Neutrophil (primary cell): ENCODE results near the gene SCPEP1.

Experiments used
- H3K27ac ChIP-seq: fragments of 200-600 bp; sonication (generic); 2 replicates; pipeline ENCODE4 v1.5.1; 2016; ENCODE audit warnings: mild to moderate bottlenecking, moderate library complexity
- H3K27me3 ChIP-seq: fragments of 200-600 bp; sonication (generic); 2 replicates; pipeline ENCODE4 v1.6.0; 2016; ENCODE audit warnings: mild to moderate bottlenecking
- H3K36me3 ChIP-seq: fragments of 200-600 bp; sonication (generic); 2 replicates; pipeline ENCODE4 v1.5.1; 2017
- H3K4me1 ChIP-seq, 2 experiments: fragments of 200-600 bp in 1 of 2; sonication (generic) in 1 of 2; 1 replicate in 1 of 2; 2 replicates in 1 of 2; pipeline versions ENCODE4 v1.5.1 to v1.6.1; 2013 to 2016; ENCODE audit warnings: low read depth in 1 of 2, low read length in 1 of 2, mild to moderate bottlenecking in 1 of 2, moderate library complexity in 1 of 2; ENCODE audit not compliant: control insufficient read depth in 1 of 2, insufficient read depth in 1 of 2
- H3K4me3 ChIP-seq, 2 experiments: fragments of 200-600 bp in 1 of 2; sonication (generic) in 1 of 2; 1 replicate in 1 of 2; 2 replicates in 1 of 2; pipeline ENCODE4 v1.5.1; 2013 to 2016; ENCODE audit warnings: low read depth in 1 of 2, low read length in 1 of 2, mild to moderate bottlenecking in 1 of 2, moderate library complexity in 1 of 2
- H3K9me3 ChIP-seq: fragments of 200-600 bp; sonication (generic); 2 replicates; pipeline ENCODE4 v1.5.1; 2016
- TF ChIP-seq, protein P1 (sequence below): fragments of 200-600 bp; sonication (generic); IDR thresholded peaks from 2 replicates; pipeline ENCODE4 v1.5.1; 2016; ENCODE audit warnings: antibody characterized with exemption

SCPEP1 gene

GRCh38 chr17:57016764-57017116, 38.8 kb downstream of the SCPEP1 start:
- TF ChIP-seq, protein P1, sequence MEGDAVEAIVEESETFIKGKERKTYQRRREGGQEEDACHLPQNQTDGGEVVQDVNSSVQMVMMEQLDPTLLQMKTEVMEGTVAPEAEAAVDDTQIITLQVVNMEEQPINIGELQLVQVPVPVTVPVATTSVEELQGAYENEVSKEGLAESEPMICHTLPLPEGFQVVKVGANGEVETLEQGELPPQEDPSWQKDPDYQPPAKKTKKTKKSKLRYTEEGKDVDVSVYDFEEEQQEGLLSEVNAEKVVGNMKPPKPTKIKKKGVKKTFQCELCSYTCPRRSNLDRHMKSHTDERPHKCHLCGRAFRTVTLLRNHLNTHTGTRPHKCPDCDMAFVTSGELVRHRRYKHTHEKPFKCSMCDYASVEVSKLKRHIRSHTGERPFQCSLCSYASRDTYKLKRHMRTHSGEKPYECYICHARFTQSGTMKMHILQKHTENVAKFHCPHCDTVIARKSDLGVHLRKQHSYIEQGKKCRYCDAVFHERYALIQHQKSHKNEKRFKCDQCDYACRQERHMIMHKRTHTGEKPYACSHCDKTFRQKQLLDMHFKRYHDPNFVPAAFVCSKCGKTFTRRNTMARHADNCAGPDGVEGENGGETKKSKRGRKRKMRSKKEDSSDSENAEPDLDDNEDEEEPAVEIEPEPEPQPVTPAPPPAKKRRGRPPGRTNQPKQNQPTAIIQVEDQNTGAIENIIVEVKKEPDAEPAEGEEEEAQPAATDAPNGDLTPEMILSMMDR: no peak
- Histone ChIP-seq H3K9me3 (no peaks in the 10 kb centered on the region), H3K27me3 (peaks cover 1% of the 10 kb centered on the region), H3K27ac (no peak overlapping the region), H3K36me3 (no peaks in the 10 kb centered on the region), H3K4me1 (no peaks in the 10 kb centered on the region), H3K4me3 (no peak overlapping the region)

DNA sequence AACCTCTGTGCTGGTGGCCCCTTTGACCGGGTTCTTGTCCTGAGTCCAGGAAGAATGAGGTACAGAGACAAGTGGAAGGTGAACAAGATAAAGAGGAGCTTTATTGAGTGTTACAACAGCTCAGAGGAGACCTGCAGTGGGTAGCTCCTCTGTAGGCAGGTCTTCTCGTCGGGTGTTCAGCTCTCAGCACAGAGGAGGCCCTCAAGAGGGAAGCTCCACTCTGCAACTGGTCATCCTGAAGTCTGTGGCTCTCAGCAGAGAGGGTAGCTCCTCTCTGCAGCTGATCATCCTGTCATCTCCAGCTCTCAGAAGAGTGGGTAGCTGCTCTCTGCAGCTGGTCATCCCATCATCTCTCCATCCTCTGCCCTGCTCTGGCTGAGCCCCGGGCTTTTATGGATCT, 39.7 kb downstream of the SCPEP1 start:
- peaks cover 2% of the 10 kb centered on the region for H3K27me3 ChIP-seq
- H3K27ac ChIP-seq: no peak overlapping the region
- H3K36me3 ChIP-seq: no peaks in the 10 kb centered on the region
- TF ChIP-seq, protein P1: no peak
- no peak overlapping the region for H3K4me3 ChIP-seq
- H3K4me1 ChIP-seq: no peaks in the 10 kb centered on the region
- H3K9me3 ChIP-seq: no peaks in the 10 kb centered on the region

DNA sequence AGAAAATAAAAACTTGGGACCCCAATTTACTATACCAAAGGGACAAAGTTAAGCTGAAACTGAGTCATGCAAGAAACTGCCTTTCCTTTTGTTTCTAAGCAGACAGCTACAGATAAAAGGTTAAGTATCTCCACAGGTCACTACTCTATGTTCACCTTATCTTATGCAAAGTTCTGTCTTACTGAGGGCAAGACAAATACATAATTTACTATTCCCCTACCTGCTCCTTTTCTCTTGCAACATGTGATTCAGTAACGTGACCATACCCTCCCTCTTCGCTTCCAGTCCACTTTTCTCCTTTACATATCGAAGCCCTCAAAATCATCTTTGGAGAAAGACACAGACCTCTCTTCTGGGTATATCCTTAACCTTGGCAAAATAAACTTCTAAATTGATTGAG, 42.3 kb downstream of the SCPEP1 start:
- no peak overlapping the region for H3K27ac ChIP-seq
- peaks cover 2% of the 10 kb centered on the region for H3K27me3 ChIP-seq
- H3K36me3 ChIP-seq: no peaks in the 10 kb centered on the region
- H3K4me1 ChIP-seq: no peaks in the 10 kb centered on the region
- H3K9me3 ChIP-seq: no peaks in the 10 kb centered on the region
- no peak overlapping the region for H3K4me3 ChIP-seq
- TF ChIP-seq, protein P1: no peak

GRCh38 chr17:57021226-57021940, 43.5 kb downstream of the SCPEP1 start:
- no peak overlapping the region for H3K27ac ChIP-seq
- H3K4me3 ChIP-seq: no peak overlapping the region
- no peaks in the 10 kb centered on the region for H3K36me3 ChIP-seq
- TF ChIP-seq, protein P1: no peak
- H3K27me3 ChIP-seq: peaks cover 2% of the 10 kb centered on the region
- no peaks in the 10 kb centered on the region for H3K9me3 ChIP-seq
- no peaks in the 10 kb centered on the region for H3K4me1 ChIP-seq

DNA sequence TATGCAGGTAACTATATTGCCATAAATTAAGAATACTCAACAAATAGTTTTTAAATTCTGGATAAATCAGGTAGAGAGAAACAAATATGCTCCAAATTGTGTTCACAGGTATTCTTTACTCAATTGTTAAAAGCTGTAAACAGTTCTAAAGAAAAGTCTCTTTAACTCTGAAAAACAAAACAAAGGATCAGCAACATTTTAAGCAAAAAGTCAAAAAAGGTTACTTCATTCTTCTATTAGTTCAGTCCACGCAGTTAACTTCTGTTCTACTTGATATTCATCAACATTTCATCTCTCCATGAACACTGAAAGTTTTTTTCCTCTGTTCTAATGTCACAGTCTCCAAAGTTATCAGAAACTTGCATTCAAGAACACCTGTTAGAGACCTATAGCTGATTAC, 47.9 kb downstream of the SCPEP1 start:
- TF ChIP-seq, protein P1: no peak
- Histone ChIP-seq H3K27ac (no peak overlapping the region), H3K9me3 (no peaks in the 10 kb centered on the region), H3K27me3 (peaks cover 2% of the 10 kb centered on the region), H3K4me3 (no peak overlapping the region), H3K4me1 (no peaks in the 10 kb centered on the region), H3K36me3 (no peaks in the 10 kb centered on the region)

- Histone ChIP-seq H3K27me3 (no peaks in the 10 kb centered on the region), H3K4me3 (no peak overlapping the region)
- TF ChIP-seq, protein P1: no peak
These were observed 49.9 kb downstream of the SCPEP1 start for GRCh38 chr17:57027852-57028251.

More at GRCh38 chr17:57027852-57028251, 49.9 kb downstream of the SCPEP1 start:
- H3K36me3 ChIP-seq: no peaks in the 10 kb centered on the region
- no peaks in the 10 kb centered on the region for H3K9me3 ChIP-seq
- no peak overlapping the region for H3K27ac ChIP-seq
- H3K4me1 ChIP-seq: no peaks in the 10 kb centered on the region
